KMS-11 (cell line): ENCODE results near the gene MIPOL1.
"Not testable (repeated sequence)": the region's sequence is repeated elsewhere in the genome, so short reads cannot be mapped to it uniquely, and the experiment has no call there.

Experiments used
- H2AFZ ChIP-seq: fragments of 200-600 bp; sonication (generic); 2 replicates; pipeline ENCODE4 v1.6.1; 2016; ENCODE audit warnings: antibody characterized with exemption, mixed run types, low read depth
- H3K27ac ChIP-seq: fragments of 200-600 bp; sonication (generic); 2 replicates; pipeline ENCODE4 v1.6.1; 2016; ENCODE audit warnings: mild to moderate bottlenecking, mixed run types
- H3K27me3 ChIP-seq: fragments of 200-600 bp; sonication (generic); 2 replicates; pipeline ENCODE4 v1.6.1; 2017; ENCODE audit warnings: mild to moderate bottlenecking, low read depth, mixed run types, moderate library complexity; ENCODE audit not compliant: insufficient read depth
- H3K36me3 ChIP-seq: fragments of 200-600 bp; sonication (generic); 2 replicates; pipeline ENCODE4 v1.6.1; 2017; ENCODE audit warnings: mild to moderate bottlenecking, mixed run types; ENCODE audit not compliant: insufficient read depth
- H3K4me1 ChIP-seq: fragments of 200-600 bp; sonication (generic); 2 replicates; pipeline ENCODE4 v1.6.1; 2016; ENCODE audit warnings: mild to moderate bottlenecking, low read depth, mixed run types; ENCODE audit not compliant: poor library complexity, severe bottlenecking
- H3K4me2 ChIP-seq: fragments of 200-600 bp; sonication (generic); 2 replicates; pipeline ENCODE4 v1.7.0; 2016; ENCODE audit warnings: mild to moderate bottlenecking, mixed run types
- H3K4me3 ChIP-seq: fragments of 200-600 bp; sonication (generic); IDR thresholded peaks from 2 replicates; pipeline ENCODE4 v1.6.1; 2017; ENCODE audit warnings: low read depth, low read length, mixed read lengths; ENCODE audit not compliant: insufficient read depth
- H3K79me2 ChIP-seq: fragments of 200-600 bp; sonication (generic); 2 replicates; pipeline ENCODE4 v1.6.1; 2016; ENCODE audit warnings: low read depth, mixed run types; ENCODE audit not compliant: insufficient read depth
- H3K9ac ChIP-seq: fragments of 200-600 bp; sonication (generic); 2 replicates; pipeline ENCODE4 v1.6.1; 2016; ENCODE audit warnings: mild to moderate bottlenecking, mixed run types
- H4K20me1 ChIP-seq: fragments of 200-600 bp; sonication (generic); 2 replicates; pipeline ENCODE4 v1.6.1; 2016; ENCODE audit warnings: mild to moderate bottlenecking, mixed run types; ENCODE audit not compliant: insufficient read depth
- CTCF ChIP-seq: fragments of 200-600 bp; sonication (generic); conservative IDR thresholded peaks from 2 replicates; pipeline ENCODE4 v1.6.1; 2017; ENCODE audit warnings: low read depth, mild to moderate bottlenecking, antibody characterized with exemption, low read length, moderate library complexity, mixed read lengths

The MIPOL1 gene

GRCh38 chr14:37551119-37551518 lies 353.4 kb downstream of the MIPOL1 start:
- Histone ChIP-seq H3K79me2 (no peaks in the 10 kb centered on the region), H3K9ac (no peak overlapping the region), H3K4me2 (no peak overlapping the region), H2AFZ (no peak overlapping the region), H4K20me1 (no peaks in the 10 kb centered on the region), H3K27me3 (no peaks in the 10 kb centered on the region), H3K4me3 (no peak overlapping the region), H3K27ac (no peak overlapping the region), H3K36me3 (no peaks in the 10 kb centered on the region), H3K4me1 (peaks cover 17% of the 10 kb centered on the region)
- TF ChIP-seq CTCF: no peak

GRCh38 chr14:37553935-37554550 lies 356.3 kb downstream of the MIPOL1 start:
- Histone ChIP-seq H3K36me3 (no peaks in the 10 kb centered on the region), H3K79me2 (no peaks in the 10 kb centered on the region), H2AFZ (no peak overlapping the region), H3K4me2 (no peak overlapping the region), H3K27ac (no peak overlapping the region), H3K4me3 (no peak overlapping the region), H3K27me3 (no peaks in the 10 kb centered on the region), H4K20me1 (no peaks in the 10 kb centered on the region), H3K9ac (no peak overlapping the region), H3K4me1 (peaks cover 17% of the 10 kb centered on the region)
- no peak for TF ChIP-seq CTCF

- not testable (repeated sequence) for H3K4me2 ChIP-seq, H3K36me3 ChIP-seq, H3K9ac ChIP-seq, H3K27ac ChIP-seq, H4K20me1 ChIP-seq, H3K4me3 ChIP-seq, H3K79me2 ChIP-seq, H2AFZ ChIP-seq, H3K27me3 ChIP-seq
- H3K4me1 ChIP-seq: peaks cover 17% of the 10 kb centered on the region
Observed at GRCh38 chr14:37555596-37555995, 357.9 kb downstream of the MIPOL1 start.

GRCh38 chr14:37558740-37559139 lies 361.0 kb downstream of the MIPOL1 start:
- Histone ChIP-seq H3K27ac (no peak overlapping the region), H3K27me3 (no peaks in the 10 kb centered on the region), H3K9ac (no peak overlapping the region), H3K4me1 (peaks cover 6% of the 10 kb centered on the region), H3K4me3 (no peak overlapping the region), H3K36me3 (no peaks in the 10 kb centered on the region), H4K20me1 (no peaks in the 10 kb centered on the region), H3K4me2 (no peak overlapping the region), H2AFZ (no peak overlapping the region), H3K79me2 (no peaks in the 10 kb centered on the region)
- no peak for TF ChIP-seq CTCF

GRCh38 chr14:37559386-37559785 lies 361.6 kb downstream of the MIPOL1 start:
- H3K4me1 ChIP-seq: no peaks in the 10 kb centered on the region
- H3K27ac ChIP-seq: no peak overlapping the region
- H3K4me3 ChIP-seq: no peak overlapping the region
- no peaks in the 10 kb centered on the region for H3K27me3 ChIP-seq
- no peaks in the 10 kb centered on the region for H4K20me1 ChIP-seq
- no peak overlapping the region for H3K9ac ChIP-seq
- TF ChIP-seq CTCF: no peak
- no peak overlapping the region for H3K4me2 ChIP-seq
- no peak overlapping the region for H2AFZ ChIP-seq
- no peaks in the 10 kb centered on the region for H3K36me3 ChIP-seq
- no peaks in the 10 kb centered on the region for H3K79me2 ChIP-seq
